Kidney epithelial cell (primary cell): ENCODE results near the gene IFIH1. TPM values are rescaled to one million over a fixed set of nuclear protein-coding genes. Genes with fewer than 3 reads are reported as not detected.

Experiments used
- DNase-seq: peaks from one replicate; pipeline ENCODE4 v3.0.0-alpha.2; 2010; ENCODE audit warnings: low read depth
- H3K27me3 ChIP-seq: 2 replicates; pipeline ENCODE4 v1.6.0; 2011; ENCODE audit warnings: low read length; ENCODE audit not compliant: control insufficient read depth, insufficient read depth
- H3K36me3 ChIP-seq: 2 replicates; pipeline ENCODE4 v1.5.1; 2011; ENCODE audit warnings: low read length; ENCODE audit not compliant: control insufficient read depth, insufficient read depth
- H3K4me3 ChIP-seq: 2 replicates; pipeline ENCODE4 v1.5.1; 2011; ENCODE audit warnings: low read depth, mild to moderate bottlenecking, control low read depth, low read length
- total RNA-seq: library from RNA; depleted of rRNA; stranded (reverse); fragments of >200 nt; gene quantifications from 2 replicates; pipeline ENCODE4 v1.2.3, GENCODE V29; 2015
- TF ChIP-seq, protein P1 (sequence below): IDR thresholded peaks from 2 replicates; pipeline ENCODE4 v1.5.1; 2011; ENCODE audit warnings: mild to moderate bottlenecking, moderate library complexity, low read length, control low read depth, inconsistent platforms; ENCODE audit not compliant: insufficient read depth, poor library complexity, severe bottlenecking

The IFIH1 gene
- total RNA-seq, 1 donor from 2014 or later = 25.8 TPM

DNA sequence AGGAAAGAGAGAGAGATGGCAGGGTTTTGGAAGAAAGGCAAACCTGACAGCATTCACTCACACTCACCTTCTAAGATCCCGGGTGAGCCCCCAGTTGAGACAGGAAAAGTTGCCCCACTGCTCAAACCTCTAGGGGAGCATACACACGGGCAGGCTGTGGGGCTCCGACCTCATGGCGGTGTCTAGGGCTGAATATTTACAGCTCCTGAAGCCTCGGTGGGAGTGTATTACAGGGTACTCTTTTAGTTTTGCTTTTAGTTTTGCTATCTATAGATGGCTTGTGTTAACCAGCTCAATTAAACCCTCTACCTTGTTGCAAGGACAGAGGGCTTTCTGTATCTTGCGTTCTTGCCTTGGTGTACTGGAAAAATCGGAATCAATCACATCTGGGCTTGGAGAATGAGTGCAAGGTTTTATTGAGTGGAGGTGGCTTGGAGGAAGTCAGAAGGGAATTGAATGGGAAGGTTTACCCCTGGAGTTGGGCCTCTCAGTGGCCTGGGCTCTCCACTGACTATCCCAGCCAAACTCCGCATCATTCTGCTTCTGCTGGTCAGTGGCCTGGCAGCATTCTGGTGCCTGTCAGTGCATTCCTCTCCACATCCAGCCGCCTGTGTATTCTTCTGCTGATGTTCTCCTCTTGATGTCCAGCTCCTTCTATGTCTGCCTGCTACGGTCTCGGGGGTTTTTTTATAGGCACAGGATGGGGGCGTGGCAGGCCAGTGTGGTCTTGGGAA, 10.1 kb upstream of the IFIH1 start:
- TF ChIP-seq, protein P1, sequence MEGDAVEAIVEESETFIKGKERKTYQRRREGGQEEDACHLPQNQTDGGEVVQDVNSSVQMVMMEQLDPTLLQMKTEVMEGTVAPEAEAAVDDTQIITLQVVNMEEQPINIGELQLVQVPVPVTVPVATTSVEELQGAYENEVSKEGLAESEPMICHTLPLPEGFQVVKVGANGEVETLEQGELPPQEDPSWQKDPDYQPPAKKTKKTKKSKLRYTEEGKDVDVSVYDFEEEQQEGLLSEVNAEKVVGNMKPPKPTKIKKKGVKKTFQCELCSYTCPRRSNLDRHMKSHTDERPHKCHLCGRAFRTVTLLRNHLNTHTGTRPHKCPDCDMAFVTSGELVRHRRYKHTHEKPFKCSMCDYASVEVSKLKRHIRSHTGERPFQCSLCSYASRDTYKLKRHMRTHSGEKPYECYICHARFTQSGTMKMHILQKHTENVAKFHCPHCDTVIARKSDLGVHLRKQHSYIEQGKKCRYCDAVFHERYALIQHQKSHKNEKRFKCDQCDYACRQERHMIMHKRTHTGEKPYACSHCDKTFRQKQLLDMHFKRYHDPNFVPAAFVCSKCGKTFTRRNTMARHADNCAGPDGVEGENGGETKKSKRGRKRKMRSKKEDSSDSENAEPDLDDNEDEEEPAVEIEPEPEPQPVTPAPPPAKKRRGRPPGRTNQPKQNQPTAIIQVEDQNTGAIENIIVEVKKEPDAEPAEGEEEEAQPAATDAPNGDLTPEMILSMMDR = no peak
- H3K36me3 ChIP-seq = no peaks in the 10 kb centered on the region
- DNase-seq = no peak
- H3K27me3 ChIP-seq = no peaks in the 10 kb centered on the region
- no peak overlapping the region for H3K4me3 ChIP-seq

DNA sequence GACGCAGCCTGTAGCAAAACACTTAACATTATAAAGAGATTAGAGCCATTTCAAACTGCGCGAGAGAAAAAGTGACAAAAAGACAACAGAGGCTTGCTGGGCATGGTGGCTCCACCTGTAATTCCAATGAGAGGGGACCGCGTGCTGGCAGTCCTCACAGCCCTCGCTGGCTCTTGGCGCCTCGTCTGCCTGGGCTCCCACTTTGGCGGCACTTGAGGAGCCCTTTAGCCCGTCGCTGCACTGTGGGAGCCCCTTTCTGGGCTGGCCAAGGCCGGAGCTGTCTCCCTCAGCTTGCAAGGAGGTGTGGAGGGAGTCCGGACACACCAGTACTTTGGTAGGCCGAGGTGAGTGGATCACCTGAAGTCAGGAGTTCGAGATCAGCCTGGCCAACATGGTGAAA, 9.3 kb upstream of the IFIH1 start:
- Histone ChIP-seq H3K36me3 (no peaks in the 10 kb centered on the region), H3K27me3 (no peaks in the 10 kb centered on the region), H3K4me3 (no peak overlapping the region)
- no peak for DNase-seq
- TF ChIP-seq, protein P1 = no peak

DNA sequence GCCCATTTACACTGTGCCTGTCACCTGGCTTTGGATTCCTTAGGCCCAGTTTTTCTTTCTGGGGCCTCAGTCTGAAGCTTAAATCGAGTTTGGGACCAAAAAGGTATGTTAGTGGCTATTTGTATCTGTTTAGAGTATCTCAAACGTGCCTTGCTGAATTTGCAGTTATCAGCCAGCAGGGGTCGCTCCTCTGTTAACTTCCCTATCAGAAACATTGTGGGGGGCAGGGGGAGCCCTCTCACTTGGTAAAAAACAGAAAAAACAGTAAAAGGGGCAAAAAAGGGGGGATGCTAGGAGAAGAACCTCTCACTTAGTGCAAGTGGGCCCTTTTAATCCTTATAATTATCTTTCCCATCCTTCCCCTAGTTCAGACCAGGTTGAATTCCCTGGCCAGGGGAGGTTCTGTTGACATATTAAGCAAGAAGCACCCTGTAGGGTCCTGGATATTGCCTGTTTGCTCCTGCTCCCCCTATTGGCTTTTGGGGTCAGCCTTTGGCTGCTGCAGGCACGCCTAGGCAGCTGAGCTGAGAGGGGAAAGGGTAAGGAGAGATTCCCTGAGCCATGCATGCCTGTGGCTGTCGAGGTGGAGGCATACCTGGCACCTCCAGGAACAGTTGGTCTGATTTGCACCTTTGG, 8.8 kb upstream of the IFIH1 start:
- no peaks in the 10 kb centered on the region for H3K27me3 ChIP-seq
- no peak overlapping the region for H3K4me3 ChIP-seq
- TF ChIP-seq, protein P1 = peak; percentile 51
- no peak for DNase-seq
- no peaks in the 10 kb centered on the region for H3K36me3 ChIP-seq

GRCh38 chr2:162324953-162325352, 6.5 kb upstream of the IFIH1 start:
- DNase-seq = no peak
- TF ChIP-seq, protein P1 = no peak
- H3K4me3 ChIP-seq = no peak overlapping the region
- no peaks in the 10 kb centered on the region for H3K27me3 ChIP-seq
- no peaks in the 10 kb centered on the region for H3K36me3 ChIP-seq

- TF ChIP-seq, protein P1 = no peak
- no peaks in the 10 kb centered on the region for H3K27me3 ChIP-seq
- H3K4me3 ChIP-seq = no peak overlapping the region
- no peaks in the 10 kb centered on the region for H3K36me3 ChIP-seq
- DNase-seq = no peak
Measured at GRCh38 chr2:162320864-162321517, 2.5 kb upstream of the IFIH1 start.
